Right renal pelvis (tissue), 4 donors: ENCODE data around the gene KRTAP4-2. TPM values are rescaled to one million over a fixed set of nuclear protein-coding genes. Genes with fewer than 3 reads are reported as not detected.
"Not testable (repeated sequence)": the region's sequence is repeated elsewhere in the genome, so short reads cannot be mapped to it uniquely, and the experiment has no call there.

Source experiments
- DNase-seq, 4 donors: peaks; one replicate each; pipeline ENCODE4 v3.0.0-alpha.2; 2013; ENCODE audit warnings: low read depth in 4 of 4, low spot score in 3 of 4, missing footprints in 1 of 4
- polyA plus RNA-seq, 4 donors: library from polyadenylated mRNA; unstranded; fragments of 120-200 nt; gene quantifications; one replicate each; pipeline ENCODE4 v1.2.1, GENCODE V29; 2013; ENCODE audit not compliant: insufficient read length in 4 of 4

Gene KRTAP4-2
- polyA plus RNA-seq, 4 donors: not detected

DNA sequence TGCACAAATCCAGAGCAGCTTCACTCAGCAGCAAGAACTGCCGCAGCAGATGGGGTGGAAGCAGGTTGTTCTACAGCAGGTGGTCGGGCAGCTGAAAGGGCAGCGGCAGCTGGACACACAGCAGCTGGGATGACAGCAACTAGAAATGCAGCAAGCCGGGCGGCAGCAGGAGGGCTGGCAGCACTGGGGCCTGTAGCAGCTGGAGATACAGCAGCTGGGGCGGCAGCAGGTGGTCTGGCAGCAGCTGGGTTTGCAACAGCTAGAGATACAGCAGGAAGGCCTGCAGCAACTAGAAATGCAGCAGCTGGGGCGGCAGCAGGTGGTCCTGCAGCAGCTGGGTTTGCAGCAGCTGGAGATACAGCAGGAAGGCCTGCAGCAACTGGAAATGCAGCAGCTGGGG is 10.5 kb downstream of the KRTAP4-2 start:
- DNase-seq: no peak

DNA sequence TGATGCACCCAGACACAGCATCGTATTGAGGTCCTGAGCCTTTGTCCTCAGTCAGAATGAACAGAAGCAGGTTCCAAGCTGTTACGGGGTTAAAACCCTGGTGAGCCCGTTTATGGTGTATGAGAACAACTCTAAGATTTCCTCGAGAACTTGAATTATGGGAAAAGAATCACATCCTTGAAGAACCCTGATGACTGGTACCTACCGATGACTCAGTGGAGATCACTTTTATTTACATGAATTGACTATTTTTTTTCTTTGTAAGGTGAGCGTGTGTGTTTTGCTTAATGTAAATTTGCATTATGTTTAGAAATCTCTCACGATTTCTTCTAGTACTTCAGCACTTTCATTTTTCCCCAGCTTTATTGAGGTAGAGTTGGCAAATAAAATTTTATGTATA is 14.2 kb downstream of the KRTAP4-2 start:
- DNase-seq: no peak

DNA sequence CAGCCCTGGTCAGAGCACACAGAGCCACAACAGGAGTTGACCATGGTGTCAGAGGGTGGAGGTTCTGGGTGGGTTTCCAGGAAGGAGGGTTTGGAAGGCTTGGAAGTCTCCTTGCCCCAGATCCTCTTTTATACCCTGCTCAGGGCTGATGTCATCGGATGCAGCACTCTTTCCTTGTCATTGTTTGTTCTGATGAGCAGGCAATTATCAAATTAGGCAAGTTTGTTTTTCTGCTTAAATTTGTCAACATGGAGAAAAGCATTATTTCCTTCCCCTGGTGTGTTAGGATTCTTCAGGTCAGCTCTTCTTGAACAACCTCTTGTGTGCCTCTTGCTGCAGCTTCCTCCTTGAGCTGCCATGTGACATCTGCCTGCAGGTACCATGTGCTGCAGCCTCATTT is 17.4 kb downstream of the KRTAP4-2 start, which contains the start of gene KRTAP4-4:
TSS of gene KRTAP4-4 (minus strand) at position 101 of the 400 bp plus-strand sequence. CDS start at position 44, 57 bp downstream.
- DNase-seq: no peak

DNA sequence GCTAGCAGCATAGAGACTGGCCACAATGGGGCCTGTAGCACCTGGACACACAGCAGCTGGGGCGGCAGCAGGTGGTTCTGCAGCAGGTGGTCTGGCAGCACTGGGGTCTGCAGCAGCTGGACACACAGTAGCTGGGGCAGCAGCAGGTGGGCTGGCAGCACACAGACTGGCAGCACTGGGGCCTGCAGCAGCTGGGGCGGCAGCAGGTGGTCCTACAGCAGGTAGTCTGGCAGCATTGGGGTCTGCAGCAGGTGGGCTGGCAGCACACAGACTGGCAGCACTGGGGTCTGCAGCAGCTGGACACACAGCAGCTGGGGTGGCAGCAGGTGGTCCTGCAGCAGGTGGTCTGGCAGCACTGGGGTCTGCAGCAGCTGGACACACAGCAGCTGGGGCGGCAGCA is 17.8 kb downstream of the KRTAP4-2 start:
- DNase-seq: not testable (repeated sequence)

DNA sequence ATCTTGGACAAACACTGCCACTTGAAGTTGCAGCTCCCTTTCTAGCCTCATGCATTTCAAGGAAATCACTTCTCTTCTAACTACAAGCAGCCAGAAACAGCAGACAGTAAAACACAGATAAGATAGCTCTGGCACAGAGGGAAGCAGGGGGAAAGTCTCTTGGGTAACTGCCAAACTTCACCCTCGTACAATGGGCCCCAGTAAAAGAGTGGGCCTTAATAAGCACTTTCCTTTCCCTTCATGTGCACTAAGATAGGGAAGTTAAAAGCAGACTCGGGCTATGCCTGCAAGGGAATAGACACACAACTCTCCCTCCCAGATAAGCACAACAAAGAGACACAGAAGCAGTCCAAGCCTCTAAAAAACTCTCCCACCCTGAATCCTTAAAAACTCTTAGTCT is 24.2 kb downstream of the KRTAP4-2 start:
- DNase-seq: no peak

DNA sequence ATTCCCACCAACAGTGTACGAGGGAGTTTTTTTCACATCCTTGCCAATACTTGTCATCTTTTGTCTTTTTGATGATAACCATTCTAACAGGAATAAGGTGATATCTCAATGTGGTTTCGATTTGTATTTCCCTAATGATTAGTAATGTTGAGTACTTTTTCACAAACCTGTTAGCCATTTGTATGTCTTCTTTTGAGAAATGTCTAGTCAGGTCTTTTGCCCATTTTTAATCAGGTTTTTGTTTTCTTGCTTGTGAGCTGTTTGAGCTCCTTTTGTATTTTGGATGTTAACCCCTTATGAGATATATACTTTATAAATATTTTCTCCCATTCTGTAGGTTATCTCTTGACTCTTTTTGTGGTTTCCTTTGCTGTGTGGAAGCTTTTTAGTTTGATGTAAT is 26.5 kb downstream of the KRTAP4-2 start:
- DNase-seq: no peak

DNA sequence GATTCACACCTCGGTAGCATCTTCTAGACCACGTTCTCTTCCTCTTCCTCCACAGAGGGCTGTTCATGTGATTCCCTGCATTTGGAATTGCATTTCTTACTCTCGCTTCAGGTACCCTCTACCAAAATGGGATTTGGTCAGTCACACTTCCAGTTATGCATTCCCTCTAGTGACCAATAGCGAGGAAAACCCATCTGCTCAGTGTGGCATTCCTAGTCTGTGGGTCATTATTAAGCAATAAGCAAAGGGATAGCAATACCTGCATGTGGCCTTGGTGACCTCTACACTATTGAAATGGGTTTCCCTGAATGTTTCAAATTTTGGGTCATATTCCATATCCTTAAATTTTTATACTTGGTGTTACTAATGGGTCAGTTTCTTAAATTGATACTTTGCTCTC is 28.0 kb downstream of the KRTAP4-2 start:
- no peak for DNase-seq

DNA sequence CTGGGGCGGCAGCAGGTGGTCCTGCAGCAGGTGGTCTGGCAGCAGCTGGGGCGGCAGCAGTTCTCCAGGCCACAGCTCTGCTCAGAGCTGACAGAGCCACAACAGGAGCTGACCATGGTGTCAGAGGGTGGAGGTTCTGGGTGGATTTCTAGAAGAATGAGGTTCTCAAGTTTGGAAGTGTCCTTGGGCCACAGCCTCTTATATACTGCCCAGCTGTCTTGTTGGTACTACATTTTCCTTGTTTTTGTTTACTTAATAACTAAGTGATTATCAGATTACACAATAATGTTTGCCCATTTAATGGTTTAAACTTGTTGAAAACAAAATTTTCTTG is 28.4 kb downstream of the KRTAP4-2 start, which contains the start of gene KRTAP4-5:
TSS of gene KRTAP4-5 (minus strand) at position 174 of the 334 bp plus-strand sequence. CDS start at position 116, 58 bp downstream.
- no peak for DNase-seq

DNA sequence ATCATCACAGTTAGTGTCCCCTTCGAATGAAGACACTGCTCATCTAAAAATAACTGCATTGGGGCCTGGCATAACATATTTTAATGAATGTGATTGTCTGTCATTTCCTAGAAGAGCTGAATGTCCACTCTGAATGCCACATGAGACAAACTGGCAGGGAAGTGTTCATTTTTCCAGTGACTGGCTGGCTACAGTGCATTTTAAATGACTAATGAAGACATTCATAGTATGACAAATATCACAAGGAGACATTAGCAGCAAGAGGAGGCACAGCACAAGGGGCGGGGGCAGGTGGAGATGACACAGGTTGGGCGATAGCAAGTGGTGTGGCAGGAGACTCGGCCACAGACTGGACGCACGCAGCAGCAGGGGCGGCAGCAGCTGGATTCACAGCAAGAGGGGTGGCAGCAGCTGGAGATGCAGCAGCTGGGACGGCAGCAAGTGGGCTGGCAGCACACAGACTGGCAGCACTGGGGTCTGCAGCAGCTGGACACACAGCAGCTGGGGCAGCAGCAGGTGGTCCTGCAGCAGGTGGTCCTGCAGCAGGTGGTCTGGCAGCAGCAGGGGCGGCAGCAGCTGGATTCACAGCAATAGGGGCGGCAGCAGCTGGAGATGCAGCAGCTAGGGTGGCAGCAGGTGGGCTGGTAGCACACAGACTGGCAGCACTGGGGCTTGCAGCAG is 28.9 kb downstream of the KRTAP4-2 start:
- not testable (repeated sequence) for DNase-seq

DNA sequence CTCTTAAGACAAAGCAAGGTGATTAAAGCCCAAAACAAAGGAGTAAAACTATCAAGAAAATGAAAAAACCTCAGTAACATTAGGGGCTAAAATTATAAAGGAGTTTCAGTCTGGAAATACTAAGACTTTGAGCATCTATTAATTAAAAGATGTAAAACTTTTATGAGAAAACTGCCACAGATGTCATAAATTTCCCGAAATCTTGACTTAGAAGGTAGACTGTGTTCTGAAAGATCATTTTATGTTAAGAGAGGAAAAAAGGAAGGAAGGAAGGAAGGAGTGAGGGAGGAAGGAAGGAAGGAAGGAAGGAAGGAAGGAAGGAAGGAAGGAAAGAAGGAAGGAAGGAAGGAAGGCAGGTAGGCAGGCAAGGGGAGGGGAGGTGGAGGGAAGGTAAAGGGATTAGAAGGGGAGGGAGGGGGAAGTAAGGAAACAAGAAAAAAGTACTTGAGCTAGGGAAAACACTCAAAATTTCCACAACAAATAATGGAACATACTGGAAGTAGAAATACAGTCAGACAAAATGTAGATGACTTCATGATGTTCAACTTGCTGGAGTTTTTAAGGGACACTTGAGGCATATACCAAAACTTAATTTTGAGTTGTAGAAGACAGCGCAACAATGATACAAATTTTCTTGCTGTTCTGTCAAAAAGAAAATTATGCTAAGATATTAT is 30.4 kb downstream of the KRTAP4-2 start:
- no peak for DNase-seq

DNA sequence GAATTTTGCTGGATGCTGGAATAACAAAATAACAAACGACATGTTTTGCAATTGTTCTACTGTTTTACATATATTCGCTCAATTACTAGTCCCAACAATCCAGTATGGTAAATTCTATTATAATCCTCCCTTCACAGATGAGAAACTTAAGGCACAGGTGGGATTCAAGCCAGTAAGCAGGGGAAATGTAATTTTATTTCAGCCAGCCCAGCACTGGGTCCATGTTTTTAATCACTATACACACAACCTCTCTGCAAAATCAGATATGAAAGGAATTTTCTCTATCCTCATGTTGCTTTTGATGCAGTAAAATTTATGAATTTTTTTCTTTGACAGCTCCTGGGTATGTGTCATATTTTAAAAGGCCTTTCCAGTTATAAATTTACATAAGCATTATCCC is 32.8 kb downstream of the KRTAP4-2 start:
- DNase-seq: no peak

DNA sequence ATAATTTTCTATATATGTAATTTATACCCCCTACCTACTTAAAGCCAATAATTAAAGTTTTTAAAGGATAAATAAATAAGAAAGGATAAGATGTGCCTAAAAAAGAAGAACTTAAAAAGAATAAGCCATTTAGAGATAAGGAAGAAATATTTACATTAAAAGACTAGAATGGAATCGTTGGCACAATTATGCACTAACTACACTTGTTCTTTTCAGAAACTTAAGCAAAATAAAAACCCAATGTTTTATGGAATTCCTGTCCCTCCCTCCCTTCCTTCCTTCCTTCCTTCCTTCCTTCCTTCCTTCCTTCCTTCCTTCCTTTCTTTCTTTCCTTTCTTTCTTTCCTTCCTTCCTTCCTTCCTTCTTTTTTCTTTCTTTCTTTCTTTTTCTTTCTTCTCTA is 33.2 kb downstream of the KRTAP4-2 start:
- DNase-seq: no peak

DNA sequence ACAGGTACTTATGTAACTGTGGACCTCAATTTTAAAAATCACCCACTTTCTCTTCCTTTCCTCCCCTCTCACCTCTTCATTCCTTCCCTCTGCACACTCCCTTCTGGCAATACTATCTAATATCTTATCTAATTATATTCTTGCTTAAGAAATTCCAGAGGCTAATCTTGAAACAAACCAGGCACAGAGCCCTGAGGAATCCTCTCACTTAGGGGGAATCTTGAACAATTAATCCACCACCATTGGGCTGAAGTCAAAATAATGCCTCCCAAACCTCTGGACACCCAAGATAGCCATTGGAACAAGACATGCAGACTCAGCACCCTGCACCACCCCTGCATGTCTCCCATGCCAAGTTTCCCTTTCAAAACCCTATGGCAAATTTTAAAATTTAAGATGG is 36.7 kb downstream of the KRTAP4-2 start:
- no peak for DNase-seq

DNA sequence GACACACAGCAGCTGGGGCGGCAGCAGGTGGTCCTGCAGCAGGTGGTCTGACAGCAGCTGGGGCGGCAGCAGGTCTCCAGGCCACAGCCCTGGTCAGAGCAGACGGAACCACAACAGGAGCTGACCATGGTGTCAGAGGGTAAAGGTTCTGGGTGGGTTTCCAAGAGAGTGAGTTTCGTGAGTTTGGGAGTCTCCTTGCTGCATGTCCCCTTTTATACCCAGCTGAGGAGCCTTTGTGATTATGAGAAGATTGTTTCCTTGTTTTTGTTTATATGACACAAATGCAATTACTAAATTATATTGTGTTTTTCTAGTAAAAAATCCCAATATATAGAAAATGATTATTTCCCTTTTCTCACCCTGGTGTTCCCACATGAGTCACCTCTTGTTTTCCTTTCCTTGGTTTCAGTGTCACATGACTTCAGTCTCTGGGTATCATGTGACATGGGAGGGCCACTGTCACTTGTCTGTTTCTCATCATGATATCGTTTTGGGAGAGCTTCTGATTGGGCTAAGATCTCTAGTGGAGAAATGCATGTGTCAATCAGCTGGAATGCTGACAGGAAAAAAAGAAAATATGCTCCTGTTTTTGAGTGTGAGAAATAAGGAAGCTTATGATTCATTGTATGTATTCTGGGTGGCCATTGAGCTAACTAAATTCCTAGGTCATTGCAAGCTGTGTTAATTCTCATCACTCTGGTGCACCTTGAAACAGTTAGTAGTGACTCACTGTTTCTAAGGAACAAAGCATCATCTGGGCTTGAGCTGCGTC is 37.5 kb downstream of the KRTAP4-2 start, which contains the start of gene KRTAP4-6:
TSS of gene KRTAP4-6 (minus strand) at position 185 of the 772 bp plus-strand sequence. CDS start at position 128, 57 bp downstream.
- DNase-seq: no peak

DNA sequence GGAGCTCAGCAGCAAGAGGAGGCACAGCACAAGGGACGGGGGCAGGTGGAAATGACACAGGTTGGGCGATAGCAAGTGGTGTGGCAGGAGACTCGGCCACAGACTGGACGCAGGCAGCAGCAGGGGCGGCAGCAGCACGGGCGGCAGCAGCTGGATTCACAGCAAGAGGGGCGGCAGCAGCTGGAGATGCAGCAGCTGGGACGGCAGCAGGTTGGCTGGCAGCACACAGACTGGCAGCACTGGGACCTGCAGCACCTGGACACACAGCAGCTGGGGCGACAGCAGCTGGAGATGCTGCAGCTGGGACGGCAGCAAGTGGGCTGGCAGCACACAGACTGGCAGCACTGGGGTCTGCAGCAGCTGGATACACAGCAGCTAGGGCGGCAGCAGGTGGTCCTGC is 38.2 kb downstream of the KRTAP4-2 start:
- not testable (repeated sequence) for DNase-seq

DNA sequence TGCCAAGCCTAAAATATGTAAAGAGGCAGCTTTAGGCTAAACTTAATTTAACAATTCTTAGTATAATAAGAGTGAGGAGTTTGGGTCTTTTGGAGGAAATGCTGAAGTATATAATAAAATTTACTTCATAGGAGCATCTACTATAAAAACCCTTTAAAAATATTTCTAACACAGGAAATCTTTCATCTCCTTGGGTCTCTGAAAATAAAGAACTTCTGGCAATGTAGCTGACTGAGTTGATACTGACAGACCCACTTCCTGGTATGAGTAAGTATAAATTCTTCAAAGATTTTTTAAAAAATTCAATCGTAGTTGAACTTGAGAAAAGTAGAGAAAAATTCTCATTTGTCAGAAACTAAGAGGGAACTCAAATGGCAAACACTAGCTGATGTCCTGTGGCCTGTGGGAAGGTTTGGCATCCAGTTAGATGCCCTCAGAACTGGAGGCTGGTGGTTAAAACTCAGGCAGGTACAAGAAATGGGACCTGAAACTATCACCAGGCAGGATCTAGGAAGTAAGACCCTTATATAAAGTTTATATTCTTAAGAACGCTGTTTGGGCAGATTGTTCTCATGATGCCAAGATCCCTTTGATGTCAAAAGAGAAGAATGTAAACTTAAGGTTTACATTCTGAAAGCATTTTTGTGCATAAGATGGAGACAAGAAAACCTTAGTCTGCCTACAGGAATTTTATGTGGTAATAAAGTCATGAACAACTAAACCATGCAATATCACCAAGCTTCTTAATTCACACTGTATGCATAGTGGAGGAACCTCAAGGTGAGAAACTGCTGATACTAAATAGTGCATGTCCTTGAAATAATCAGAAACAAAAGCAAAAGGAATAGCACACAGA is 43.9 kb downstream of the KRTAP4-2 start:
- DNase-seq: no peak

DNA sequence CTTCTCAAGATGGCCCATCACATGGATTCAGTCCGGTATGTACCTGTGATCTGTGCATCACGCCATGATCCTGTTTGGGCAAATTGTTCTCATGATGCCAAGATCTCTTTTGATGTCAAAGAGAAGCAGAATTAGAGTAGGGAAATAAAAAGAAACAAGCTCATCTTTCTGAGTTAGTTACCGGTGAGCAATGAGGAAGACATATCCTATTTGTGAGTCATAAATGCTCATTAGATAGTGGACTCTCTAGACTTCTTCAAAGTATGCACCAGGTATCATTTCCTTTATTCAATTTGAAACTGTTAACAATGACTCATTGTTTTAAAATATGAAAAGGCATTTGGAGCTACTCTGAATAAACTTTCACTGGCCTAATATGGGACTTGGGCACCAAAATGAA is 46.0 kb downstream of the KRTAP4-2 start:
- DNase-seq: no peak
